Measurements from ENCODE around the gene SLC11A1.

Gene SLC11A1

DNA sequence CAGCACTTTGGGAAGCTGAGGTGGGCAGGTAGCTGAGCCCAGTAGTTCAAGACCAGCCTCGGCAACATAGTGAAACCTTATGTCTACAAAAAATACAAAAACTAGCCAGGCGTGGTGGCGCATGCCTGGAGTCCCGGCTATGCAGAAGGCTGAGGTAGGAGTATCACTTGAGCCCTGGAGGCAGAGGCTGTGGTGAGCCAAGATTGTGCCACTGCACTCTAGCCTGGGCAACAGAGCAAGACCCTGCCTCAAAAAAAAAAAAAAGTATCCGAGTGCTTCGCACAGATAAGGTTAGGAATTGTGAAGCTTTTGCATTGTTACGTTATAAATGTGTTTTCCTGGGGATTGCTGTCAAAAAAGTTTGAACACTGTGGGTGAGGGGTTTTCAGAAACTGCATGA, 21.7 kb downstream of the SLC11A1 start:
- H3K4me3 ChIP-seq (ENCODE audit: control insufficient read depth, low read depth, low read length), result no peak overlapping the region
- DNase-seq (ENCODE audit: low read depth), result no peak
- TF ChIP-seq, protein P1, sequence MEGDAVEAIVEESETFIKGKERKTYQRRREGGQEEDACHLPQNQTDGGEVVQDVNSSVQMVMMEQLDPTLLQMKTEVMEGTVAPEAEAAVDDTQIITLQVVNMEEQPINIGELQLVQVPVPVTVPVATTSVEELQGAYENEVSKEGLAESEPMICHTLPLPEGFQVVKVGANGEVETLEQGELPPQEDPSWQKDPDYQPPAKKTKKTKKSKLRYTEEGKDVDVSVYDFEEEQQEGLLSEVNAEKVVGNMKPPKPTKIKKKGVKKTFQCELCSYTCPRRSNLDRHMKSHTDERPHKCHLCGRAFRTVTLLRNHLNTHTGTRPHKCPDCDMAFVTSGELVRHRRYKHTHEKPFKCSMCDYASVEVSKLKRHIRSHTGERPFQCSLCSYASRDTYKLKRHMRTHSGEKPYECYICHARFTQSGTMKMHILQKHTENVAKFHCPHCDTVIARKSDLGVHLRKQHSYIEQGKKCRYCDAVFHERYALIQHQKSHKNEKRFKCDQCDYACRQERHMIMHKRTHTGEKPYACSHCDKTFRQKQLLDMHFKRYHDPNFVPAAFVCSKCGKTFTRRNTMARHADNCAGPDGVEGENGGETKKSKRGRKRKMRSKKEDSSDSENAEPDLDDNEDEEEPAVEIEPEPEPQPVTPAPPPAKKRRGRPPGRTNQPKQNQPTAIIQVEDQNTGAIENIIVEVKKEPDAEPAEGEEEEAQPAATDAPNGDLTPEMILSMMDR (conservative IDR thresholded peaks at IDR 0.05; ENCODE audit: control insufficient read depth, insufficient read depth, low read depth, low read length), result no peak

DNA sequence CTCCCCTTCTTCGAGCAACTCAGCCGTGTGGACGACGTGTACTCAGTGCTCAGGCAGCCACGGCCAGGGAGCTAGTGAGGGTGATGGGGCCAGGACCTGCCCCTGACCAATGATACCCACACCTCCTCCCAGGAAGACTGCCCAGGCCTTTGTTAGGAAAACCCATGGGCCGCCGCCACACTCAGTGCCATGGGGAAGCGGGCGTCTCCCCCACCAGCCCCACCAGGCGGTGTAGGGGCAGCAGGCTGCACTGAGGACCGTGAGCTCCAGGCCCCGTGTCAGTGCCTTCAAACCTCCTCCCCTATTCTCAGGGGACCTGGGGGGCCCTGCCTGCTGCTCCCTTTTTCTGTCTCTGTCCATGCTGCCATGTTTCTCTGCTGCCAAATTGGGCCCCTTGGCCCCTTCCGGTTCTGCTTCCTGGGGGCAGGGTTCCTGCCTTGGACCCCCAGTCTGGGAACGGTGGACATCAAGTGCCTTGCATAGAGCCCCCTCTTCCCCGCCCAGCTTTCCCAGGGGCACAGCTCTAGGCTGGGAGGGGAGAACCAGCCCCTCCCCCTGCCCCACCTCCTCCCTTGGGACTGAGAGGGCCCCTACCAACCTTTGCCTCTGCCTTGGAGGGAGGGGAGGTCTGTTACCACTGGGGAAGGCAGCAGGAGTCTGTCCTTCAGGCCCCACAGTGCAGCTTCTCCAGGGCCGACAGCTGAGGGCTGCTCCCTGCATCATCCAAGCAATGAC, 22.4 kb downstream of the SLC11A1 start:
- DNase-seq (ENCODE audit: low read depth), result no peak
- H3K4me3 ChIP-seq (ENCODE audit: control insufficient read depth, low read depth, low read length), result no peak overlapping the region
- TF ChIP-seq, protein P1 (conservative IDR thresholded peaks at IDR 0.05; ENCODE audit: control insufficient read depth, insufficient read depth, low read depth, low read length), result no peak

DNA sequence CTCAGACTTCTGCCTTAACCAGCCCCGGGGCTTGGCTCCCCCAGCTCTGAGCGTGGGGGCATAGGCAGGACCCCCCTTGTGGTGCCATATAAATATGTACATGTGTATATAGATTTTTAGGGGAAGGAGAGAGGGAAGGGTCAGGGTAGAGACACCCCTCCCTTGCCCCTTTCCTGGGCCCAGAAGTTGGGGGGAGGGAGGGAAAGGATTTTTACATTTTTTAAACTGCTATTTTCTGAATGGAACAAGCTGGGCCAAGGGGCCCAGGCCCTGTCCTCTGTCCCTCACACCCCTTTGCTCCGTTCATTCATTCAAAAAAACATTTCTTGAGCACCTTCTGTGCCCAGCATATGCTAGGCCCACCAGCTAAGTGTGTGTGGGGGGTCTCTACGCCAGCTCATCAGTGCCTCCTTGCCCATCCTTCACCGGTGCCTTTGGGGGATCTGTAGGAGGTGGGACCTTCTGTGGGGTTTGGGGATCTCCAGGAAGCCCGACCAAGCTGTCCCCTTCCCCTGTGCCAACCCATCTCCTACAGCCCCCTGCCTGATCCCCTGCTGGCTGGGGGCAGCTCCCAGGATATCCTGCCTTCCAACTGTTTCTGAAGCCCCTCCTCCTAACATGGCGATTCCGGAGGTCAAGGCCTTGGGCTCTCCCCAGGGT, 23.1 kb downstream of the SLC11A1 start:
- DNase-seq (ENCODE audit: low read depth), result no peak
- H3K4me3 ChIP-seq (ENCODE audit: control insufficient read depth, low read depth, low read length), result no peak overlapping the region
- TF ChIP-seq, protein P1 (conservative IDR thresholded peaks at IDR 0.05; ENCODE audit: control insufficient read depth, insufficient read depth, low read depth, low read length), result no peak

DNA sequence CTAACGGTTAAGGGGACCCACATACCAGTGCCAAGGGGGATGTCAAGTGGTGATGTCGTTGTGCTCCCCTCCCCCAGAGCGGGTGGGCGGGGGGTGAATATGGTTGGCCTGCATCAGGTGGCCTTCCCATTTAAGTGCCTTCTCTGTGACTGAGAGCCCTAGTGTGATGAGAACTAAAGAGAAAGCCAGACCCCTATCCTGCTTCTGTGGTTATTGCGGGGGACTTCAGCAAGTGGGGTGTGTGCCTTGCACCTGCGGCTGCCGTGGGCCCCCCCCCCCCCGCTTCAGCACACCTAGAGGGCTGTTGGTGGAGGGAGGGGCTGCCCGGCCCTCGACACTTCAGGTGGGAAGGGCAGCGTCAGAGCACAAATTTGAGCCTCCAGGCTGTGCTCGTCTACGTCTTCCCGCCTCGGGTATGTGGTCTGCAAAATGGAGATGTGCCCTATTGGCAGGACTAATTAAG, 23.7 kb downstream of the SLC11A1 start:
- H3K4me3 ChIP-seq (ENCODE audit: control insufficient read depth, low read depth, low read length), result peak overlapping the region; percentile 21
- DNase-seq (ENCODE audit: low read depth), result no peak
- TF ChIP-seq, protein P1 (conservative IDR thresholded peaks at IDR 0.05; ENCODE audit: control insufficient read depth, insufficient read depth, low read depth, low read length), result no peak

DNA sequence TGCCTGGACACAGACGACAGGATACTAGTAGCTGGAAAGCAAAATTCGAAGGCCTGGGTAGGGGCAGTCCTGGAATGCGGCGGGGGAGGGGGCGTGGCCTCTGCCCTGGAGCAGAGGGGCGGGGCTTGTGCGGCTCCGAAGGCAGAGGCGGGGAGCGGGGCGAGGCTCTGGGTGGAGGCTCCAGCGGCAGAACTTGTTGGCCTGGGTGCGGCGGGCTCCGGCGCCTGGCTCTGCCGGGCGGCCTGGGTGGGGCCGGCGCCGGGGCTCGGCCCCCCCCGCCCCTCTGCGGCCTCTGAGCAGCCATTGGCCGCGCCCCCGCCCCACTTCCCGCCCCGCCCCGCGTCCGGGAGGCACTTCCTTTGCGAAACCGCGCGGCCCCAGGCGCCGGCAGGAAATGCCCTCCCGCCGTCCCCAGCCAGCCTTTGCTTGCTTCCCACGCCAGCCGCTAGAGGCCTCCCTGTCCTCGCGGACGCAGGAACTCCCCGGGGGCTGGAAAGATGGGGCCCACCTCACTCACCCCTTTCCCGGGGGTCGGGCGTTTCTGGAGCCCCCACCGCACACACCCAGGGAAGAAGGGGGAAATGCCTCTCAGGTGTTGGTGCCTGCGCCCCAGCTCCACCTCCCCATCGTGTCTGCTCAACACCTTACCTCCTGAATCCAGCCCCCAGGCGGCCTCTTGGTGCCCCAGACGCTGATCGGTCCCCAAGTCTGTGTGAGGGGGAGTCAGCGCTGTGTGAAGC, 24.3 kb downstream of the SLC11A1 start:
- TF ChIP-seq, protein P1 (conservative IDR thresholded peaks at IDR 0.05; ENCODE audit: control insufficient read depth, insufficient read depth, low read depth, low read length), result peak; percentile 67
- peak overlapping the region; percentile 49 for H3K4me3 ChIP-seq (ENCODE audit: control insufficient read depth, low read depth, low read length)
- DNase-seq (ENCODE audit: low read depth), result peak; percentile 91

DNA sequence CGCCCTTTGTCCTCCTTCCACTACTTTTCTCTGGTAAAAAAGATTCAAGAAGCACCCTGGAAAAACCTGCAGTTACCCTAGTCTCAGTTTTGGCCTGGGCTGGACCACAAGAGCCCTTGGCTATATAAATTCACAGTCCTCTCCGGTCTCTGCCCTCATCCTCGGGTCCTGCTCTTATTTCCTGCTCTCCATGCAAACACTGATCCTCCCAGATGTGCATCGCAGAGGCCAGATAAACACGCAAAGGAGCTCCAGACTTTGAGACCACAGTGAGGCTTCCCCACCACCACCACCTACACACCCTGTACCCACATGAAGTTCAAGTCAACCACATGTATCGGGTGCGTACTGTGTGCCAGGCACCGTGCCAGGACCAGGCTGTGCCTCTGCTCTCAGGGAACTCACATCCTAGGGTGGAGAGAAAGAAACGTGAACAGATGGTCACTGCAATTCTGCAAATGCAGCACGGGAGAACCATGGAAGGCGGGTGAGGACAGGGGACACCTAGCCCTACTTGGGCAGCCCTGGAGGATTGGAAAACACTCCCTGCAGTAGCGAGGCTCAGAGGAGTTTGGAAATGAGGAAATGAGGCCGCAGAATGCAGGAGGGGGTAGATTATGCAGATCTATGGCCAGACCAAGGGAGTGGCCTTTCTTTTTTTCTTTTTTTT, 25.0 kb downstream of the SLC11A1 start:
- TF ChIP-seq, protein P1 (conservative IDR thresholded peaks at IDR 0.05; ENCODE audit: control insufficient read depth, insufficient read depth, low read depth, low read length), result no peak
- peak; percentile 77 for DNase-seq (ENCODE audit: low read depth)
- peak overlapping the region; percentile 49 for H3K4me3 ChIP-seq (ENCODE audit: control insufficient read depth, low read depth, low read length)

Data from fibroblast of mammary gland (primary cell).